ENCODE measurements around the gene ABCB6. TPM values are rescaled to one million over a fixed set of nuclear protein-coding genes. Genes with fewer than 3 reads are reported as not detected.

Gene ABCB6
- total RNA-seq, 1 donor from 2014 or later = 12.5 TPM

DNA sequence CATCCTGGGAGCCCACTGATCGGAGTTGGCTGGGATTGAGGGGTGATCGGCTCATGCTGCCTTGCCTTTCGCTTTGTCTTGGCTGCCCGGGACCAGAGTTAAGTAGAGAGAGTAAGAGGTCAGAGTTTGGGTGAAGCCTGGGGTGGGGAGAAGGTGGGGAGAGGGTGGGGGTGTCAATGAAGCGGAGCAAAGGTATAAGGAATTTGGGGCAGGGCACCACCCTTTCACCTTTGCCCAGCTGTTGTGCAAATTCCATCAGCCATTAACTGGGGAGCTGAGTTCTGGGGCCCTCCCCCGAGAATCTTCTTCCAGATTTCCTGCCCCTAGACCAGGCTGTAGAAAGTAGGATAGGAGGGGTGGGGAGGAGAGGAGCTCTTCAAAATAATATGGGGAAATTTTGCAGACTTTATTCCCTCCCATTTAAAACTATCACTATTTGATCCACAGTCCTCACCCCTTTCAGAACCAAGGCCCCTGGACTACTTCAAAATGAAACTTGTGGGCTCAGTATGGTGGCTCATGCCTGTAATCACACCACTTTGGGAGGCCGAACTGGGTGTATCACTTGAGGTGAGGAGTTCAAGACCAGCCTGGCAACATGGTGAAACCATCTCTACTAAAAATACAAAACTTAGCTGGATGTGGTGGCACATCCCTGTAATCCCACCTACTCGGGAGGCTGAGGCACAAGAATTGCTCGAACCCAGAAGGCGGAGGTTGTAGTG, 48.7 kb downstream of the ABCB6 start, which contains the start of gene SLC23A3:
SLC23A3 (minus strand) TSS at position 100 of the 725 bp plus-strand sequence; CDS start at position 55, 45 bp downstream.
- peaks cover 21% of the 10 kb centered on the region for H3K36me3 Mint-ChIP-seq (ENCODE audit: low read depth, unreplicated experiment)

DNA sequence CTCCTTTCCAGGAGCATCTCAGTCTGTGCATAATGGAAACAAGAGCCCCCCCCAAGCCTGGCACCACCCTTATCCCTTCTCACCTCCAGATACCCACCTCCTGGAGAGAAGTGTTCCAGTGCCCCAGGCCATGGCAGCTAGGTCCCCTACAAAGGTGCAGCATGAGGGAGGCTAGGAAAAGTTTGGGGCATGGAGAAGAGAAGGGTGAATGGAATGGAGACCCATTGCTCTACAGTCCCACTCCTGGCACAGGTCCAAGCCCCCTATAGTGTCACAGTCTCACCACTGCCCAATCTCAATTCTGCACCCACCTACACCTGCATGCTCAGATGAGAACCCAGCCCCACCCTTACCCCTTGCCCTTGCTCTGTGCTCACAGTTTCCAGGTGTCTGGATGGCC, 49.8 kb downstream of the ABCB6 start:
- Histone ChIP-seq H3K4me2 (ENCODE audit: low read length) (no peak overlapping the region), H3K27me3 (ENCODE audit: insufficient read depth, low read length) (no peaks in the 10 kb centered on the region), H3K9ac (ENCODE audit: low read length) (no peak overlapping the region), H3K79me2 (ENCODE audit: insufficient read depth, low read length) (no peaks in the 10 kb centered on the region), H2AFZ (ENCODE audit: low read depth, low read length) (no peak overlapping the region), H3K27ac (ENCODE audit: low read depth, low read length) (no peak overlapping the region), H3K4me3 (ENCODE audit: insufficient read depth, low read depth, low read length) (no peak overlapping the region), H3K9me3 (ENCODE audit: insufficient read depth, low read depth, low read length) (no peaks in the 10 kb centered on the region), H4K20me1 (ENCODE audit: insufficient read depth, low read length) (peaks cover 18% of the 10 kb centered on the region), H3K36me3 (ENCODE audit: insufficient read depth, low read length) (no peaks in the 10 kb centered on the region), H3K4me1 (ENCODE audit: insufficient read depth, low read length) (peaks cover 2% of the 10 kb centered on the region)
- H3K36me3 Mint-ChIP-seq (ENCODE audit: low read depth, unreplicated experiment) = peaks cover 18% of the 10 kb centered on the region
- peaks cover 18% of the 10 kb centered on the region for H3K27me3 Mint-ChIP-seq (ENCODE audit: low read depth, unreplicated experiment)
- no peak for FAIRE-seq
- no peaks in the 10 kb centered on the region for H3K9me3 Mint-ChIP-seq (ENCODE audit: unreplicated experiment)
- peaks cover 8% of the 10 kb centered on the region for H3K4me1 Mint-ChIP-seq (ENCODE audit: low read depth, unreplicated experiment)
- H3K27ac Mint-ChIP-seq (ENCODE audit: unreplicated experiment) = no peak overlapping the region
- TF ChIP-seq, protein P1, sequence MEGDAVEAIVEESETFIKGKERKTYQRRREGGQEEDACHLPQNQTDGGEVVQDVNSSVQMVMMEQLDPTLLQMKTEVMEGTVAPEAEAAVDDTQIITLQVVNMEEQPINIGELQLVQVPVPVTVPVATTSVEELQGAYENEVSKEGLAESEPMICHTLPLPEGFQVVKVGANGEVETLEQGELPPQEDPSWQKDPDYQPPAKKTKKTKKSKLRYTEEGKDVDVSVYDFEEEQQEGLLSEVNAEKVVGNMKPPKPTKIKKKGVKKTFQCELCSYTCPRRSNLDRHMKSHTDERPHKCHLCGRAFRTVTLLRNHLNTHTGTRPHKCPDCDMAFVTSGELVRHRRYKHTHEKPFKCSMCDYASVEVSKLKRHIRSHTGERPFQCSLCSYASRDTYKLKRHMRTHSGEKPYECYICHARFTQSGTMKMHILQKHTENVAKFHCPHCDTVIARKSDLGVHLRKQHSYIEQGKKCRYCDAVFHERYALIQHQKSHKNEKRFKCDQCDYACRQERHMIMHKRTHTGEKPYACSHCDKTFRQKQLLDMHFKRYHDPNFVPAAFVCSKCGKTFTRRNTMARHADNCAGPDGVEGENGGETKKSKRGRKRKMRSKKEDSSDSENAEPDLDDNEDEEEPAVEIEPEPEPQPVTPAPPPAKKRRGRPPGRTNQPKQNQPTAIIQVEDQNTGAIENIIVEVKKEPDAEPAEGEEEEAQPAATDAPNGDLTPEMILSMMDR (IDR thresholded peaks at IDR 0.05; ENCODE audit: insufficient read depth, low read depth, low read length) = no peak
- TF ChIP-seq EZH2 (IDR thresholded peaks at IDR 0.05; ENCODE audit: insufficient read depth, low read length) = no peak
- H3K4me3 Mint-ChIP-seq (ENCODE audit: unreplicated experiment) = no peak overlapping the region
- no peak for DNase-seq (ENCODE audit: low read depth)

More for the DNA sequence above, 48.7 kb downstream of the ABCB6 start, which contains the start of gene SLC23A3:
- no peak for DNase-seq (ENCODE audit: low read depth)
- peaks cover 2% of the 10 kb centered on the region for H3K4me1 ChIP-seq (ENCODE audit: insufficient read depth, low read length)
- Mint-ChIP-seq H3K4me3 (ENCODE audit: unreplicated experiment) (no peak within 1 kb of the TSS), H3K27ac (ENCODE audit: unreplicated experiment) (no peak within 1 kb of the TSS), H3K27me3 (ENCODE audit: low read depth, unreplicated experiment) (peaks cover 12% of the 10 kb centered on the region), H3K9me3 (ENCODE audit: unreplicated experiment) (no peaks in the 10 kb centered on the region), H3K4me1 (ENCODE audit: low read depth, unreplicated experiment) (peaks cover 12% of the 10 kb centered on the region)
- no peak within 1 kb of the TSS for H3K4me2 ChIP-seq (ENCODE audit: low read length)
- no peak within 1 kb of the TSS for H3K27ac ChIP-seq (ENCODE audit: low read depth, low read length)
- no peaks in the 10 kb centered on the region for H3K27me3 ChIP-seq (ENCODE audit: insufficient read depth, low read length)
- no peaks in the 10 kb centered on the region for H3K9me3 ChIP-seq (ENCODE audit: insufficient read depth, low read depth, low read length)
- TF ChIP-seq, protein P1 (IDR thresholded peaks at IDR 0.05; ENCODE audit: insufficient read depth, low read depth, low read length) = no peak
- no peak for TF ChIP-seq EZH2 (IDR thresholded peaks at IDR 0.05; ENCODE audit: insufficient read depth, low read length)
- H3K9ac ChIP-seq (ENCODE audit: low read length) = no peak within 1 kb of the TSS
- no peak for FAIRE-seq
- peaks cover 20% of the 10 kb centered on the region for H4K20me1 ChIP-seq (ENCODE audit: insufficient read depth, low read length)
- peaks cover 6% of the 10 kb centered on the region for H3K79me2 ChIP-seq (ENCODE audit: insufficient read depth, low read length)
- H3K4me3 ChIP-seq (ENCODE audit: insufficient read depth, low read depth, low read length) = no peak within 1 kb of the TSS
- H2AFZ ChIP-seq (ENCODE audit: low read depth, low read length) = no peak within 1 kb of the TSS
- H3K36me3 ChIP-seq (ENCODE audit: insufficient read depth, low read length) = peaks cover 4% of the 10 kb centered on the region

DNA sequence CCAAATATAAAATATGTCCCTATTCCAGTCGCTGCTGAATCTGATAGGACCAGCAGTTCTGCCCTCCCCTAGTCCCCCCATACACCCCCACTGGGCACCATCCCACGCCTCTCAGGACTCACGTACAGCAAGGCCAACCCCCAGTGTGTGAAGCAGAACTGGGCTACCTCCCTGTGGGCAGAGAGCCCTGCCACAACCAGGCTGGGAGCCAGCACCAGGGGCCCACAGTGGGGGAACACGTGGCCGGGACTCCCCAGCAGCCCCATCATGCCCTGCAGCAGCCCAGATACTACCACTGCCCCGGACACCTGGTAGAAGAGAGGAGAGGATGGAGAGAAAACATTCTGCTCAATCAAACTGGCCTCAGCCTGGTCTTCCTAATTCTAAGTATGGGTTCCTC, 50.2 kb downstream of the ABCB6 start:
- FAIRE-seq (no peak), DNase-seq (ENCODE audit: low read depth) (no peak)
- peaks cover 2% of the 10 kb centered on the region for H3K4me1 ChIP-seq (ENCODE audit: insufficient read depth, low read length)

More for the DNA sequence above, 50.2 kb downstream of the ABCB6 start:
- Mint-ChIP-seq H3K36me3 (ENCODE audit: low read depth, unreplicated experiment) (peaks cover 17% of the 10 kb centered on the region), H3K27ac (ENCODE audit: unreplicated experiment) (no peak overlapping the region), H3K9me3 (ENCODE audit: unreplicated experiment) (no peaks in the 10 kb centered on the region), H3K4me1 (ENCODE audit: low read depth, unreplicated experiment) (peaks cover 7% of the 10 kb centered on the region), H3K27me3 (ENCODE audit: low read depth, unreplicated experiment) (peaks cover 21% of the 10 kb centered on the region), H3K4me3 (ENCODE audit: unreplicated experiment) (no peak overlapping the region)
- Histone ChIP-seq H3K9me3 (ENCODE audit: insufficient read depth, low read depth, low read length) (no peaks in the 10 kb centered on the region), H3K79me2 (ENCODE audit: insufficient read depth, low read length) (no peaks in the 10 kb centered on the region), H3K36me3 (ENCODE audit: insufficient read depth, low read length) (no peaks in the 10 kb centered on the region), H3K27me3 (ENCODE audit: insufficient read depth, low read length) (no peaks in the 10 kb centered on the region), H3K27ac (ENCODE audit: low read depth, low read length) (no peak overlapping the region), H3K4me3 (ENCODE audit: insufficient read depth, low read depth, low read length) (no peak overlapping the region), H2AFZ (ENCODE audit: low read depth, low read length) (no peak overlapping the region), H3K4me2 (ENCODE audit: low read length) (no peak overlapping the region), H3K9ac (ENCODE audit: low read length) (no peak overlapping the region), H4K20me1 (ENCODE audit: insufficient read depth, low read length) (peaks cover 15% of the 10 kb centered on the region)
- TF ChIP-seq EZH2 (IDR thresholded peaks at IDR 0.05; ENCODE audit: insufficient read depth, low read length) = no peak
- TF ChIP-seq, protein P1 (IDR thresholded peaks at IDR 0.05; ENCODE audit: insufficient read depth, low read depth, low read length) = no peak
